AG09309 (cell line): ENCODE measurements around the gene UNC13A.

ENCODE experiments used
- DNase-seq: peaks from one replicate; pipeline ENCODE4 v3.0.0-alpha.2; 2010; ENCODE audit warnings: low read depth
- H3K4me3 ChIP-seq: 2 replicates; pipeline ENCODE4 v1.5.1; 2011; ENCODE audit warnings: mild to moderate bottlenecking, low read depth, low read length, moderate library complexity; ENCODE audit not compliant: control insufficient read depth
- TF ChIP-seq, protein P1 (sequence below): IDR thresholded peaks from 2 replicates; pipeline ENCODE4 v1.5.1; 2011; ENCODE audit warnings: mild to moderate bottlenecking, low read depth, low read length, inconsistent platforms; ENCODE audit not compliant: insufficient read depth, control insufficient read depth; ENCODE audit errors: missing control alignments

The UNC13A gene

DNA sequence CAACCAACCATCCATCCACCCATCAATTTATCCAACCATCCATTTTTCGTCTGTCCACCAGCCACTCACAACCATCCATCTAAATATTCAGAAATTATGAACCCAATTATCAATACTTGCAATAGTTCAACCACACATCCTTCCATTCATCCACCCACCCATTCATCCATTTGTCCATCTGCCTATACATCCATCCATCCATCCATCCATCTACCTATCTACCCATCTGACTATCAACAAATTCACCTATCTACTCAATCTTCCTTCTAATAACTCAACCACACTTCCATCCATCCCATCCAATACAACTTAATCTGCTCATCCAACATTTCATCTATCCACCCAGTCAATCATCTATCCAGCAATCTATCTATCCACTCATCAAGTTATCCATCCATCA is 46.3 kb downstream of the UNC13A start:
- DNase-seq: no peak
- no peak overlapping the region for H3K4me3 ChIP-seq
- TF ChIP-seq, protein P1, sequence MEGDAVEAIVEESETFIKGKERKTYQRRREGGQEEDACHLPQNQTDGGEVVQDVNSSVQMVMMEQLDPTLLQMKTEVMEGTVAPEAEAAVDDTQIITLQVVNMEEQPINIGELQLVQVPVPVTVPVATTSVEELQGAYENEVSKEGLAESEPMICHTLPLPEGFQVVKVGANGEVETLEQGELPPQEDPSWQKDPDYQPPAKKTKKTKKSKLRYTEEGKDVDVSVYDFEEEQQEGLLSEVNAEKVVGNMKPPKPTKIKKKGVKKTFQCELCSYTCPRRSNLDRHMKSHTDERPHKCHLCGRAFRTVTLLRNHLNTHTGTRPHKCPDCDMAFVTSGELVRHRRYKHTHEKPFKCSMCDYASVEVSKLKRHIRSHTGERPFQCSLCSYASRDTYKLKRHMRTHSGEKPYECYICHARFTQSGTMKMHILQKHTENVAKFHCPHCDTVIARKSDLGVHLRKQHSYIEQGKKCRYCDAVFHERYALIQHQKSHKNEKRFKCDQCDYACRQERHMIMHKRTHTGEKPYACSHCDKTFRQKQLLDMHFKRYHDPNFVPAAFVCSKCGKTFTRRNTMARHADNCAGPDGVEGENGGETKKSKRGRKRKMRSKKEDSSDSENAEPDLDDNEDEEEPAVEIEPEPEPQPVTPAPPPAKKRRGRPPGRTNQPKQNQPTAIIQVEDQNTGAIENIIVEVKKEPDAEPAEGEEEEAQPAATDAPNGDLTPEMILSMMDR: no peak

DNA sequence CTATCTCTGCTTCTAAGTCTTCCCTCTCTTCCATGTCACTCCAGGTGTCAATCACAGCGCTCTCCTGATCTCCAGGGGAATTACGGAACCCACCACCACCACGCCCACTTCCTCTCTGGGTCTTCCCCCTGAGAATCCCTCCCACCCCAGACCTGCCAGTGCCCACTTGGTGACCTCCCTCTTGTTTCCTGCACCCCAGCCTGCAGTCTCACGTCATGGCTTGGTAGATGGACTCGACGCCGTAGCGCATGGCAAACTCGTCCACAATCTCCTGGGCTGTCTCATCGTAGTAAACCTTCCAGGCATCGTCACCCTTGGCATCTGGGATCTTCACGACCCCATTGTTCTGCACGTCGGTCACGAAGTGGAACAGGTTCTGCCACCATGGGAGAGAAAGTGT is 47.0 kb downstream of the UNC13A start:
- DNase-seq: no peak
- TF ChIP-seq, protein P1: no peak
- no peak overlapping the region for H3K4me3 ChIP-seq

DNA sequence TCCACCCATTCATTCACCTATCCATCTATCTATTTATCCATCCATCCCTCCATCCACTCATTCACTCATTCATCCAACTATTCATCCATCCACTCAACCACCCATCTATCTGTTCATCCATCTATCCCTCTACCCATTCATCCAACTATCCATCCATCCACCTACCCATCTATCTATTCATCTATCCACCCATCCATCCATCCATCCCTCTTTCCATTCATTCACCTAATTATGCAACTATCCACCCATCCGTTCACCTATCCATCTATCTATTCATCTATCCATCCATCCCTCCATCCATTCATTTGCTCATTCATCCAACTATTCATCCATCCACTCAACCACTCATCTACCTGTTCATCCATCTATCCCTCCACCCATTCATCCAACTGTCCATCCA is 54.5 kb downstream of the UNC13A start:
- H3K4me3 ChIP-seq: no peak overlapping the region
- TF ChIP-seq, protein P1: no peak
- DNase-seq: no peak

DNA sequence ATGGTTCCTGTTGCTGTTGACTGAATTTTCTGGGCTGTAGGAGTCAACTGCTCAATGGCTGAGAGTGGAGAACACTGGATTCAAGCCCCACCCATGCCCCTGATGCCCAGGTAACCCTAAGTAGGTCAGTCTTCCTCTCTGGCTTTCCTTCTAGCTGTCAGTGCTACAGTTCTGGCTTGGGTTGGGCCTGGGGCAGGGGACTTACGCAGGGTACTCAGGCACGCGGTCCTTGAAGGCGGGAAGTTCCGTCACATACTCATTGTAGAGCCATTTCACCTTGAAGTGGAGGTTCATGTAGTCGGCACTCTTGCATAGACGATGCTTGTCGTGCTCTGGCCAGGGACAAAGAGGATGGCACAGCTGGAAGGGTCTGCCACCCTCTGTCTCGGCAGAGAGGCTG is 55.6 kb downstream of the UNC13A start:
- DNase-seq: no peak
- no peak overlapping the region for H3K4me3 ChIP-seq
- TF ChIP-seq, protein P1: no peak

DNA sequence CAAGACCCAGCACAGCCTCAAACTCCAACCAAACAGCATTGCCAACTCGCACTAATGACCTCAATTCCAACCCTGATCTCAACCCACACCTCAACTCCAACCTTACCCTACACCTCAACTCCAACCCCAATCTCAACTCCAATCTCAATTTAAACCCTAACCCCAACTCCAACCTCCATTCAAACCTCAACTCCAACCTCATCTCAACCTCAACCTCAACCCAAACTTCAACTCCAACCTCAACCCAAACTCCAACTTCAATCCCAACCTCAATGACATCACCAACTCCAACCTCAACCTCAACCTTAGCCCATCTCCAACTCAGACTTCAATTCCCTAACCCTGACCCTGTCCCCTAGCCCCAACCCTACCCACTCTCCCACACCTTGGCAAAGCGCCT is 58.4 kb downstream of the UNC13A start:
- TF ChIP-seq, protein P1: no peak
- no peak overlapping the region for H3K4me3 ChIP-seq
- DNase-seq: no peak

DNA sequence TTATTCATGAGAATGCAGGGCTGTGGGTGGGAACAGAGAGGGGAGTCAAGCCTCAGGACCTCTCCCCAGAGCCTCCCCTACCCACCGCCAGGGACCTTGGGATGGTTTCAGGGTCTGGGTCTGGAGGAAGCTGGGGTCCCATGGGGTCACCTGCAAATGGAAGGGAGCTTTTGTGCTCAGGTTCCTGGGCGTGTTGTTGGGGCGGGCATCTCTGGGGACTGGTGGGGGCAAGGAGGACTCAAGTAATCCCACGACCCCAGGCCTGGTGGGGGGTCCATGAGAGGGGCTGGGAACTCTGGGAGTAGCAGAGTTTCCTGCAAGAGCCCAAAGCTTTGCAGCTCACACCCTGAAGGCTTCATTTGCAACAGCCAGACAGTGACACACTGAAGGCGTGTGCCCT is 60.2 kb downstream of the UNC13A start:
- H3K4me3 ChIP-seq: no peak overlapping the region
- TF ChIP-seq, protein P1: no peak
- no peak for DNase-seq

DNA sequence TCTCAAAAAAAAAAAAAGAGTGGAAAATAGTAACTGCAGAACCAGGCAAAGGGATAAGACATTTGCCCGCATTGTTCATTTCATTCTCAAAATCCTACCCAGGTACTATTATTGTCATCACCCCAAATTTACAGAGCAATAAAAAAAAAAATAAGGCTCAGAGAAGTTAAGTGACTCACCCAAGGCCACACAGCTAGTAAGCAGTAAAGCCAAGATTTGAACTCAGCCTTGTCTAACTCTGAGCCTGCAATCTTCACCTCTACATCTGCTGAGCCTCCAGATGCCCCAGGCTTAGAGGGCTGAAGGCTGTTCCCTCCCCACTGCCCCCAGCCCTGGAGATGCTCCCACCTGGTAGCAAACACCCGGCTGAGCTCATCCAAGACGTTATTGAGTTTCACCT is 61.0 kb downstream of the UNC13A start:
- no peak for DNase-seq
- TF ChIP-seq, protein P1: no peak
- H3K4me3 ChIP-seq: no peak overlapping the region
